Hematopoietic multipotent progenitor cell treated with erythropoietin and hydrocortisone succinate and interleukin-3 and kit ligand, for 8 days (in vitro differentiated cells): Measurements from ENCODE around the gene C11orf42.

Experiments used
- DNase-seq: peaks from one replicate; pipeline ENCODE4 v3.0.0-alpha.2; 2015

C11orf42 gene

GRCh38 chr11:6260207-6260726 is 54.9 kb downstream of the C11orf42 start:
- DNase-seq, result no peak
